Activated naive CD8-positive, alpha-beta T cell treated with anti-CD3 and anti-CD28 coated beads, Interleukin-2, amount 50 U/mL, for 24 hours (primary cell): ENCODE measurements around the gene ZNF526.

Experiments used
- ATAC-seq: fragments of 150-1000 bp; cut with Tn5 transposase; one replicate; pipeline ENCODE4 v1.10.0; 2021
- DNase-seq: peaks from one replicate; pipeline ENCODE4 v3.0.0; 2021
- H3K27ac Mint-ChIP-seq: one replicate; pipeline ENCODE4 v1.8.0; 2021; ENCODE audit warnings: mild to moderate bottlenecking, mixed read lengths
- H3K27me3 Mint-ChIP-seq: one replicate; pipeline ENCODE4 v1.8.0; 2021; ENCODE audit warnings: mixed read lengths
- H3K36me3 Mint-ChIP-seq: one replicate; pipeline ENCODE4 v1.8.0; 2021; ENCODE audit warnings: low read depth, mixed read lengths
- H3K4me1 Mint-ChIP-seq: one replicate; pipeline ENCODE4 v1.8.0; 2021; ENCODE audit warnings: mixed read lengths
- H3K4me3 Mint-ChIP-seq: one replicate; pipeline ENCODE4 v1.8.0; 2021; ENCODE audit warnings: mild to moderate bottlenecking, moderate library complexity, mixed read lengths
- H3K9me3 Mint-ChIP-seq: one replicate; pipeline ENCODE4 v1.8.0; 2021; ENCODE audit warnings: mixed read lengths

ZNF526 gene

DNA sequence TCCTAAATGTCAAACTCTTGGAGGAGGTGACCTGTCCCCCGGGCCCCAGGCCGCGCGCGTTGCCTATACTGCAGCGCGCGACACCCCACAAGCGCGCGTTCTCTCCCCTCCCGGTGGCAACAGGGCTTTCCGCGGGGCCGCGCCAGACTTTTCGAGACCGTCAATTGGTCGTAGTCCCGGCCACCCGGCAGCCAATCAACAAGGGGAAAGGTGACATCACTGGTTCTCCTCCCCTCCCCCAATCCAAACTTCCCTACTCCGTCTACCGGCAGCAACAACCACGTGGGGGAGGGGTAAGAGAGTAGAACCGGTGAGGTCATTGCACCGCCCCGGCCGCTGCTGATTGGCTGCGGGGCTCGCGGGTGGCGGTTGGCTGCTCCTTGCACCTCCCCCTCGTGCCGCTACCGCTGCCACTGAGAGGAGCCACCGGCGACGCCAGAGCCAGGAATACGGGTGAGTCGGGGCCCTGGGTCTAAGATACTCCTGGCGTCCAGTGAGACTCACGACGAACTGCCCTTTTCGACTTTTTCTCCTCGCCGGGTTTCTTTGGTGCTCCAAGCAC lies 48.1 kb downstream of the ZNF526 start:
- H3K36me3 Mint-ChIP-seq: no peaks in the 10 kb centered on the region
- DNase-seq (peak; percentile 97), ATAC-seq (peak; percentile 60)
- H3K4me3 Mint-ChIP-seq: no peak overlapping the region
- no peak overlapping the region for H3K27ac Mint-ChIP-seq
- H3K27me3 Mint-ChIP-seq: no peaks in the 10 kb centered on the region
- no peaks in the 10 kb centered on the region for H3K9me3 Mint-ChIP-seq
- H3K4me1 Mint-ChIP-seq: peaks cover 21% of the 10 kb centered on the region

DNA sequence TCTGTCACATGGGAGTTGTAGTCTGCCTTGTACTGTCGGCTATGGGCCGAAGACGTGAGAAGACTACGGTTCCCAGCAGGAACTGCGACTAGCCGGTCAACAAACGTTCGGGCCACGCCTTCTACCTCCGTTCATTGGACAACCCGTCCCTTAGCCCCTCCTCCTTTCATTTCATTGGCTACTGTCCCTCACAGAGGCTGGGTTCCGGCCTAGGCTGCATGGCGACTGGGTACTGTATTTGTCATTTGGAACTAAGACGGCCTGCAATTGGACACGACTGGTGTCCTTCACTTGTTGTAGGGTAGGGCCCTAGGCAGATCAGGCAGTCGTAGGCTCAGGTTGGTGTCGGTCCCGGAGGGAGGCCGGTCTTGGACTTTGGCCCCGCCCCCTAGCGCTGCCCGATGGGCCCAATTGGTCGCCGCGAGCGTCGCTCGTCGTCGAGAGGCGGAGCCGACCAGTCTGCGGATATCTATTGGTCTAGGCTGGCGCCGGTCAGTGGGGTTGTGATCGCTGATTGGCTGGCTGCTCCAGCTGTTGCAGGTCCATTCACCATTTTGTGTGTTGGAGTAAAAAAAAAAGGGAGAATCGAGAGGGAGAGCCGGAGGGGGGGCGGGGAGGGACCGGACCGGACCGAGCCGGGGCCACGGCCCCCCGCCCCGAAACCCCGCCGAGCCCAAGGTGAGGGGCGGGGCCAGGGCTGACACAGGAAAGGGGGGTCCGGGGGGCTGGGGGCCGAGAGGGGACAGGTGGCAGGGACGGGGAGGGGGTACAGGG lies 48.8 kb downstream of the ZNF526 start, which contains the start of gene CIC:
TSS of gene CIC (plus strand) at position 549 of the 774 bp plus-strand sequence. CDS start 2,532 bp downstream, outside the sequence.
- peak; percentile 91 for ATAC-seq
- Mint-ChIP-seq H3K9me3 (no peaks in the 10 kb centered on the region), H3K27ac (peak within 1 kb of the TSS; percentile 99), H3K27me3 (no peaks in the 10 kb centered on the region), H3K4me3 (no peak within 1 kb of the TSS), H3K4me1 (peaks cover 21% of the 10 kb centered on the region), H3K36me3 (no peaks in the 10 kb centered on the region)
- peak; percentile 99 for DNase-seq

DNA sequence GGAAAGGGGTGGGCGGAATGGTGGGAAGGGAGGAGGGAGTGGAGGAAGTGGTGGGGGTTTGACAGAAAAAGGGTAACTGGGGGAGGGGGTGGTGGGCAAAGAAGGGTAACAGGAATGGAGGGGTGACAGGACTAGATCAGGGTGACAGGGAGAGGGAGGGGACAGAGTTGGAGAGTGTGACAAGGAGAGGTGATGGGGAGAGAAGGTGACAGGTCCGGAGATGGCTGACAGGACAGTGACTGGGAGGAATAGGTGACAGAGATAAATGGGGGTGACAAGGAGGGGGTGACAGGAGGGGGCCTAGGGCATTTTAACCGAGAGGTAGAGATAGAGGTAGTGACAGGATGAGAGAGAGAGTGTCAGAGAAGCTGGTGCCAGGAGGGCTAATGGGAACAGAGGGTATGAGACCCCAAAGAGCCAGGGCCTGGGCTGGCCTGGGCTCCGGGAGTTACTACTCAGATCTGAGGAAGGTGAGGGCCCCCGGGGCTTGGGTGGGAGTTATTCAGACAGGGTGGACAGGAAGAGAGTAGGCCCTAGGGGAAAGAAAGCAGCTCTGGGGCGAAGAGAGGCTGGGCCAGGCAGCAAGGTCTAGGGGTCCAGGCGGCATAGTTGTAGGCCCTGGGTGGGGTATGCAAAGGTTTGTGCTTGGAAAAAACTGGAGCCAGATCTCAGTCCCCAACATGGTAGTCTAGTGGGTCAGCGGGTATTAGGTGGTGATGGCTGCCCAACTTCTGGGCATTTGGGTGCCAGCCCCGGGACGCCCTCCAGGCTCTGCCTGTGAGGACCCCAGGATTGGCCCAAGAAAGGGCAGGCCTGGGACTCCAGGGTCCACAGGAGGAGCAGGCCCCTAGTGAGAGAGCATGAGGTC lies 49.6 kb downstream of the ZNF526 start:
- ATAC-seq (no peak), DNase-seq (peak; percentile 22)
- Mint-ChIP-seq H3K27ac (peak overlapping the region; percentile 99), H3K4me3 (no peak overlapping the region), H3K9me3 (no peaks in the 10 kb centered on the region), H3K27me3 (no peaks in the 10 kb centered on the region), H3K4me1 (peaks cover 24% of the 10 kb centered on the region), H3K36me3 (peaks cover 4% of the 10 kb centered on the region)

DNA sequence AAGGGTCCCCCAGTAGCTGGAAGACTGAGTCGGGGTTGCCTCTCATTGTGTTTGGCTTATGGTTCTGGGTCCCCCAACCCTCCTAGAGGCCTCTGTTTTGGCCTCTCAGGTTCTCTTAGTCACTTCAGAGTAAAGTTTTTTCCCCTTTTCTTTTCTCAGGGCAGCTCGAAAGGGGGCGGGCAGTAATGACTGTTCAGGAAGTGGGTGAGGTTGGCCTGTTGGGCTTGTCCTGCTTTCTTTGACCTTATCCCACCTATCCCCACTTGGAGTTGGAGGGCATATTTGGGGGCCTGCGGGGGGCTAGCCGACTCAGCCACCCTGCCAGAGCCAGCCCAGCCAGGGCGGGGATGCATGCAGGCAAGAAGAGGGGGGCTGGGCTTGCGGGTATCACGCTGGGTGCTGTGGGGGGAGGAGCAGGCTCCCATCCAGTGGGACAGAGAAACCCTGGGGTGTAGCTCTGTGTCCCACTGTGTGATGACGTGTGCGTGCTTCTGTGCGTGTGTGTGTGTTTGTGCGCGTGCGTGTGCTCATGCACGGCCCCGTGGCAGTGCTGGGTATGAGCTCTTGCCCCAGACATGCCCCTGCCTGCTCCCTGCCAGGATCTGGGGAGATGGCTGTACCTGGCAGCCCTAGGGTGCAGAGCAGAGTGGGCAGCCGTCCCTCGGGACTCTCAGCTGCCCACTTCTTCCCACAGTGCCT lies 50.4 kb downstream of the ZNF526 start:
- ATAC-seq (peak; percentile 12), DNase-seq (peak; percentile 71)
- no peaks in the 10 kb centered on the region for H3K9me3 Mint-ChIP-seq
- H3K27ac Mint-ChIP-seq: peak overlapping the region; percentile 99
- no peaks in the 10 kb centered on the region for H3K27me3 Mint-ChIP-seq
- H3K4me3 Mint-ChIP-seq: no peak overlapping the region
- peaks cover 30% of the 10 kb centered on the region for H3K4me1 Mint-ChIP-seq
- H3K36me3 Mint-ChIP-seq: peaks cover 7% of the 10 kb centered on the region

DNA sequence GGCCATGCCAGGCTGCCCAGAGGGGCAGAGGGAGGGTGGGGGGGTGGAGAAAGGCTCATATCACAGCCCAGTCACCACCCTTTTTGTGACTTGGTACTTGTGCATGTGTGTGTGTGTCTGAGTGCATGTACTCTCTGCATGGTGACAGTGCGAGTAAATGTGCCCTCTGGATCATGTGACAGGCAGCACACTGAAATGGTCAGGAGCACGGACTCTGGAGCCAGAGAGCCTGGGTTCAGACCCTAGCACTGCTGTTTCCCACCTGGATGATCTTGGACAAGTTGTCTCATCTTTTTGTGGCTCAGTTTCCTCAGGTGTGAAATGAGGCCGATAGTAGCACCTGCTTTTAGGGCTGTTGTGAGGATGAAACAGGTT lies 50.9 kb downstream of the ZNF526 start:
- H3K36me3 Mint-ChIP-seq: peaks cover 7% of the 10 kb centered on the region
- H3K27me3 Mint-ChIP-seq: no peaks in the 10 kb centered on the region
- H3K9me3 Mint-ChIP-seq: no peaks in the 10 kb centered on the region
- no peak for DNase-seq
- peak overlapping the region; percentile 99 for H3K27ac Mint-ChIP-seq
- H3K4me3 Mint-ChIP-seq: no peak overlapping the region
- ATAC-seq: no peak
- peaks cover 34% of the 10 kb centered on the region for H3K4me1 Mint-ChIP-seq

DNA sequence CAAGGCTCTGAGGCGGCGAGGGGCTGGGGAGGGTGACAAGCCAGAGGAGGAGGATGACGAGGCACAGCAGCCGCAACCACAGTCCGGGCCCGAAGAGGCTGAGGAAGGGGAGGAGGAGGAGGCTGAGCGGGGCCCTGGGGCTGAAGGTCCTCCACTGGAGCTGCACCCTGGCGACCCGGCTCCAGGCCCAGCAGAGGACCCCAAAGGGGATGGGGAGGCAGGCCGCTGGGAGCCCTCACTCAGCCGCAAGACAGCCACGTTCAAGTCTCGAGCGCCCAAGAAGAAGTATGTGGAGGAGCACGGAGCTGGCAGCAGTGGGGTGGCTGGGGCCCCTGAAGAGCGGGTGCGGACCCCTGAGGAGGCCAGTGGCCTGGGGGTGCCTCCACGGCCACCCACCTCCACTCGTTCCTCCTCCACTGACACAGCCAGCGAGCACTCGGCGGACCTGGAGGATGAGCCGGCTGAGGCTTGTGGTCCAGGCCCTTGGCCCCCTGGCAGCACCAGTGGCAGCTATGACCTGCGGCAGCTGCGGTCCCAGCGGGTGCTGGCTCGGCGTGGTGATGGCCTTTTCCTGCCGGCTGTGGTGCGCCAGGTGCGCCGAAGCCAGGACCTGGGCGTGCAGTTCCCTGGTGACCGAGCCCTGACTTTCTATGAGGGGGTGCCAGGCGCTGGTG lies 51.9 kb downstream of the ZNF526 start:
- ATAC-seq (no peak), DNase-seq (no peak)
- peak overlapping the region; percentile 99 for H3K27ac Mint-ChIP-seq
- peaks cover 7% of the 10 kb centered on the region for H3K36me3 Mint-ChIP-seq
- no peaks in the 10 kb centered on the region for H3K9me3 Mint-ChIP-seq
- H3K4me1 Mint-ChIP-seq: peaks cover 44% of the 10 kb centered on the region
- H3K4me3 Mint-ChIP-seq: no peak overlapping the region
- H3K27me3 Mint-ChIP-seq: no peaks in the 10 kb centered on the region

DNA sequence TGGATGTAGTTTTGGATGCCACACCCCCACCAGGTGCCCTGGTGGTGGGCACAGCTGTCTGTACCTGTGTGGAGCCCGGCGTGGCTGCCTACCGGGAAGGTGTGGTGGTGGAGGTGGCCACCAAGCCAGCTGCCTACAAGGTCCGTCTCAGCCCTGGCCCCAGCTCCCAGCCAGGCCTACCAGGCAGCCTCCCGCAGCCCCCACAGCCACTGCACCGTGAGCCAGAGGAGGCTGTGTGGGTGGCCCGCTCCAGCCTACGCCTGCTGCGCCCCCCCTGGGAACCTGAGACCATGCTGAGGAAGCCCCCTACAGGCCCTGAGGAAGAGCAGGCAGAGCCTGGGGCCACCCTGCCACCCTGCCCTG lies 52.4 kb downstream of the ZNF526 start:
- Mint-ChIP-seq H3K4me1 (peaks cover 47% of the 10 kb centered on the region), H3K27me3 (no peaks in the 10 kb centered on the region), H3K36me3 (peaks cover 7% of the 10 kb centered on the region), H3K27ac (no peak overlapping the region), H3K9me3 (no peaks in the 10 kb centered on the region), H3K4me3 (no peak overlapping the region)
- DNase-seq (no peak), ATAC-seq (no peak)

DNA sequence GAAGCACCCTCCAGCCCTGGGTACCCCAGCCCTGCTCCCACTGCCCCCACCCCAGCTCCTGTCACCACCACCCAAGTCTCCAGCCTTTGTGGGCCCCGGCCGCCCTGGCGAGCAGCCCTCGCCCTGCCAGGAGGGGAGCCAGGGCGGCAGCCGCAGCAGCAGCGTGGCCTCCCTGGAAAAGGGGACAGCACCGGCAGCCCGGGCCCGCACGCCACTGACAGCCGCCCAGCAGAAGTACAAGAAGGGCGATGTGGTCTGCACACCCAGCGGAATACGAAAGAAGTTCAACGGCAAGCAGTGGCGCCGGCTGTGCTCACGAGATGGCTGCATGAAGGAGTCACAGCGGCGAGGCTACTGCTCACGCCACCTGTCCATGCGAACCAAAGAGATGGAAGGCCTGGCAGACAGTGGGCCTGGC lies 52.9 kb downstream of the ZNF526 start:
- ATAC-seq (no peak), DNase-seq (no peak)
- H3K4me3 Mint-ChIP-seq: no peak overlapping the region
- peaks cover 7% of the 10 kb centered on the region for H3K36me3 Mint-ChIP-seq
- H3K4me1 Mint-ChIP-seq: peaks cover 50% of the 10 kb centered on the region
- no peaks in the 10 kb centered on the region for H3K27me3 Mint-ChIP-seq
- no peaks in the 10 kb centered on the region for H3K9me3 Mint-ChIP-seq
- no peak overlapping the region for H3K27ac Mint-ChIP-seq

DNA sequence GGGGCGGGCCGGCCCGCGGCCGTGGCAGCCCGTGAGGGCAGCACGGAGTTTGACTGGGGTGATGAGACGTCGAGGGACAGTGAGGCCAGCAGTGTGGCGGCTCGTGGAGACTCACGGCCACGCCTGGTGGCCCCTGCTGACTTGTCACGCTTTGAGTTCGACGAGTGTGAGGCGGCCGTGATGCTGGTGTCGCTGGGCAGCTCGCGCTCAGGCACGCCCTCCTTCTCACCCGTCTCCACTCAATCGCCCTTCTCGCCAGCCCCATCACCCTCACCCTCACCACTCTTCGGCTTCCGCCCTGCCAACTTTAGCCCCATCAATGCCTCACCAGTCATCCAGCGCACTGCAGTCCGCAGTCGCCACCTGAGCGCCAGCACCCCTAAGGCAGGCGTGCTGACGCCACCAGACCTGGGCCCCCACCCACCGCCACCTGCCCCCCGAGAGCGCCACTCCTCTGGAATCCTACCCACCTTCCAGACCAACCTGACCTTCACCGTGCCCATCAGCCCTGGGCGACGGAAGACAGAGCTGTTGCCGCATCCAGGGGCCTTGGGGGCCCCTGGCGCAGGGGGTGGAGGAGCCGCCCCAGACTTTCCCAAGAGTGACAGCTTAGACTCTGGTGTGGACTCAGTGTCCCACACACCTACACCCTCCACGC lies 53.4 kb downstream of the ZNF526 start:
- DNase-seq: no peak
- no peak overlapping the region for H3K4me3 Mint-ChIP-seq
- peaks cover 7% of the 10 kb centered on the region for H3K36me3 Mint-ChIP-seq
- no peak overlapping the region for H3K27ac Mint-ChIP-seq
- no peaks in the 10 kb centered on the region for H3K27me3 Mint-ChIP-seq
- no peaks in the 10 kb centered on the region for H3K9me3 Mint-ChIP-seq
- no peak for ATAC-seq
- H3K4me1 Mint-ChIP-seq: peaks cover 54% of the 10 kb centered on the region

DNA sequence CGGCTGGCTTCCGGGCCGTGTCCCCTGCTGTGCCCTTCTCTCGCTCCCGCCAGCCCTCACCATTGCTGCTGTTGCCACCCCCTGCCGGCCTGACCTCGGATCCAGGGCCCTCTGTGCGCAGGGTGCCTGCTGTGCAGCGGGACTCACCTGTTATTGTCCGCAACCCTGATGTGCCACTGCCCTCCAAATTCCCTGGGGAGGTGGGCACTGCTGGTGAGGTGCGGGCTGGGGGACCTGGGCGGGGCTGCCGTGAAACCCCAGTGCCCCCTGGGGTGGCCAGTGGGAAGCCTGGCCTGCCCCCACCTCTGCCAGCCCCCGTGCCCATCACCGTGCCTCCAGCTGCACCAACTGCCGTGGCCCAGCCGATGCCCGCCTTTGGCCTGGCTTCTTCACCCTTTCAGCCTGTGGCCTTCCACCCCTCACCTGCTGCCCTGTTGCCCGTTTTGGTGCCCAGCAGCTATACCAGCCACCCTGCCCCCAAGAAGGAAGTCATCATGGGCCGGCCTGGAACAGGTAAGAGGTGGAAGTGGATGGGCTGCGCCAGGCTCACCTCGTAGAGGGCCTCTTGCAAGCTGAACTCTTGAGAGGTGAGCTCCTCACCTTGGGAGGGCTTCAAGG lies 54.1 kb downstream of the ZNF526 start:
- Mint-ChIP-seq H3K4me3 (no peak overlapping the region), H3K27ac (no peak overlapping the region), H3K27me3 (no peaks in the 10 kb centered on the region), H3K9me3 (no peaks in the 10 kb centered on the region), H3K4me1 (peaks cover 61% of the 10 kb centered on the region), H3K36me3 (peaks cover 7% of the 10 kb centered on the region)
- ATAC-seq (no peak), DNase-seq (no peak)

DNA sequence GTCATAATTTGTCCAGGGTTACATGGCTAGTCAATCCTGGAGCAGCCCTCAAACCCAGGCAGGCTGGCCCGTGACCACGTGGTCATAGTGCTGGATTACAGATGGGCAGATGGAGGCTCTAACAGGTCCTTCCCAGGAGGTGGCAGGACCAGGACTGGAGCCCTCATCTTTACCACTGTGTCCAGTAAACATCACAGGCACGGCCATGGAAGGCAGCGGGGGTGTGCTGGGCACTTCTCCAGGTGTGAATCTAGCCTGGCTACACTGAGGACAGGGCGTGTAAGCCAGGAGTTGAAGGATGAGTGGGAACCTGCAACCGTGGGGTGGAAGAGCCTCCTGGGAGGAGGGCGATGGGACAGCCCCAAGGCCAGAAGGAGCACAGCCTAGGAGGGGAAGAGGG lies 55.0 kb downstream of the ZNF526 start:
- Mint-ChIP-seq H3K27me3 (no peaks in the 10 kb centered on the region), H3K36me3 (peaks cover 8% of the 10 kb centered on the region), H3K4me1 (peaks cover 60% of the 10 kb centered on the region), H3K9me3 (no peaks in the 10 kb centered on the region), H3K27ac (peak overlapping the region; percentile 40), H3K4me3 (no peak overlapping the region)
- ATAC-seq (no peak), DNase-seq (no peak)

DNA sequence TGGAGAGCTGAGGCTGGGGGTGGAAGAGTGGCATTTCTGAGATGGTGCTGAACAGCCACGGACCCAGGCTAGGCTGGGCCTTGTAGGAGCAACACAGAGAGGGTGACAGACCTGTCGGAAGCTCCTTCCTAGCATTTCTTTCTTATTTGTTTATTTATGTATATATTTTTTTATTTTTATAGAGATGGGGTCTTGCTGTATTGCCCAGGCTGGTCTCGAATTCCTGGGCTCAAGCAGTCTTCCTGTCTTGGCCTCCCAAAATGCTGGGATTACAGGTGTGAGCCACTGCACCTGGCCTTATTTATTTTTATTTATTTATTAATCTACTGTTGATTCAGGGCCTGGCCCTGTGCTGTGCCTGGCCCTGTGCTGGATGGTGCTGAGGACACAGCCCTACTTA lies 55.4 kb downstream of the ZNF526 start:
- DNase-seq: no peak
- H3K27ac Mint-ChIP-seq: no peak overlapping the region
- no peak for ATAC-seq
- H3K4me3 Mint-ChIP-seq: no peak overlapping the region
- H3K9me3 Mint-ChIP-seq: no peaks in the 10 kb centered on the region
- H3K36me3 Mint-ChIP-seq: peaks cover 8% of the 10 kb centered on the region
- H3K27me3 Mint-ChIP-seq: no peaks in the 10 kb centered on the region
- H3K4me1 Mint-ChIP-seq: peaks cover 55% of the 10 kb centered on the region

DNA sequence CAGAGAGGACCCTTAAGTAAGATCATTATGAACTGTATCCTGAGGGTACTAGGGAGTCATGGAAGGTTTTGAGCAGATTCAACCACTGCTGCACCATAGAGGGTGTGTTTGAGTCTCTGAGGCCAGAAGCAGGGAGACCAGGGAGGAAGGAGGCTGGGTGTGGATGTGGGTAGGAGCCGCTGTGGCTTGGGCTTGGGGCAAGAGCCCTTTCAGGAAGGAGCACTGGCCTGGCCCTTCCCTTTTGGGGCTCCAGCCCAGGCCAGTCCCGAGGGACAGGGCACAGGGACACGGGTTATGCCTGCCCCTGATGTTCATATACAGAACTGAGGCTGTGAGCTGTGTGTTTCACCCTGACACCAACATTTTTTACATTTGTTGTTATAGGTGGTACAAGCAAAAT lies 56.2 kb downstream of the ZNF526 start:
- Mint-ChIP-seq H3K4me3 (no peak overlapping the region), H3K27me3 (no peaks in the 10 kb centered on the region), H3K27ac (peak overlapping the region; percentile 26), H3K36me3 (peaks cover 8% of the 10 kb centered on the region), H3K9me3 (no peaks in the 10 kb centered on the region), H3K4me1 (peaks cover 51% of the 10 kb centered on the region)
- ATAC-seq: no peak
- DNase-seq: no peak
